Adipocyte (in vitro differentiated cells): ENCODE measurements around the gene RAB38.
A peak's percentile ranks its signal among the peaks of the same experiment; 100 is the strongest.

Experiments
- DNase-seq: peaks from one replicate; pipeline ENCODE4 v3.0.0-alpha.2; 2015; ENCODE audit warnings: low read depth
- H3K27me3 ChIP-seq: replicated peaks from 2 replicates; pipeline ENCODE4 v1.7.0; 2013; ENCODE audit warnings: mild to moderate bottlenecking, low read length, moderate library complexity; ENCODE audit not compliant: control insufficient read depth, insufficient read depth
- H3K36me3 ChIP-seq: 2 replicates; pipeline ENCODE4 v1.7.0; 2013; ENCODE audit warnings: low read length, mild to moderate bottlenecking, moderate library complexity; ENCODE audit not compliant: control insufficient read depth, insufficient read depth, severe bottlenecking
- H3K4me1 ChIP-seq: 2 replicates; pipeline ENCODE4 v1.7.0; 2013; ENCODE audit warnings: mild to moderate bottlenecking, low read length, moderate library complexity; ENCODE audit not compliant: control insufficient read depth, insufficient read depth
- H3K4me3 ChIP-seq: 2 replicates; pipeline ENCODE4 v1.7.0; 2013; ENCODE audit warnings: mild to moderate bottlenecking, low read length, moderate library complexity
- H3K9ac ChIP-seq: 2 replicates; pipeline ENCODE4 v1.7.0; 2013; ENCODE audit warnings: mild to moderate bottlenecking, low read length, moderate library complexity
- H3K9me3 ChIP-seq: 2 replicates; pipeline ENCODE4 v1.7.0; 2013; ENCODE audit warnings: mild to moderate bottlenecking, low read length, moderate library complexity; ENCODE audit not compliant: control insufficient read depth

RAB38 gene

DNA sequence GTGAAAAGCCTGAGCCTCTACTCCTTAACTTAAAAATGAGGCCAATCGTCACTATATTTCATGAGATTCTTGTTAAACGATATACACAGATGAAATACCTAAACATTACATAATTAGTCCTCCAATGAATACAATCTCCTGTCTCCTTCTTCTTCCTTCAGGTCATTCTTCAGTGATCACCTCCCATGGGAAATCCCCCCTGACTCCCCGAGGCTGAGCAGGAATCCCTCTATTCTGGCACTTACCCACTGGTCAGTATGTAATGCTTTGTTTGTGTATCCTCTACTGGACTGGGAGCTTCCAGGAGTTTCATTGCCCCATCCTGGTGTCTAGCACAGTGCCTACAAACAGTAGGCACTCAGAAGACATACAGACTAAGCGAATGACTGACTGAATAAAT is 52.3 kb downstream of the RAB38 start:
- Histone ChIP-seq H3K27me3 (no peaks in the 10 kb centered on the region), H3K9me3 (no peaks in the 10 kb centered on the region), H3K36me3 (no peaks in the 10 kb centered on the region), H3K4me1 (no peaks in the 10 kb centered on the region), H3K9ac (no peak overlapping the region), H3K4me3 (no peak overlapping the region)
- no peak for DNase-seq

DNA sequence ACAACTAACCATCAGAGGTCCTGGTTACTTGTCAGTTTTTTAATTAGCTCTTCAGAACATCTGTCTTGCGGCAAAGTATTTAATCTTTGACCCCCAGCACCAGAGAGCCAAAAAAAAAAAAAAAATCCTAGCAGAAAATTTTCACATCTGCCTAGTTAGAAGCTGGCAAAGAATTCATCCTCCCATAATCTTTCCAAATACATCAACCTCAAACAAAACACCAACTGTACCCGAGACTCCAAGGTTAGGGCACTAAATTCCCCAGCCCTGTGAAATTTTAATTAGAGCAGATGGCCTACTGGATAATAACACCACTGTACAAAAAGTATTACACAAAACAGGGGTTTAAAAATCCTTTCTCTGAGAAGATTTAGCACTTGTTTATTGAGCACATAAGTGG is 55.7 kb downstream of the RAB38 start:
- Histone ChIP-seq H3K36me3 (no peaks in the 10 kb centered on the region), H3K9ac (no peak overlapping the region), H3K4me1 (no peaks in the 10 kb centered on the region), H3K27me3 (no peaks in the 10 kb centered on the region), H3K4me3 (no peak overlapping the region), H3K9me3 (no peaks in the 10 kb centered on the region)
- no peak for DNase-seq

DNA sequence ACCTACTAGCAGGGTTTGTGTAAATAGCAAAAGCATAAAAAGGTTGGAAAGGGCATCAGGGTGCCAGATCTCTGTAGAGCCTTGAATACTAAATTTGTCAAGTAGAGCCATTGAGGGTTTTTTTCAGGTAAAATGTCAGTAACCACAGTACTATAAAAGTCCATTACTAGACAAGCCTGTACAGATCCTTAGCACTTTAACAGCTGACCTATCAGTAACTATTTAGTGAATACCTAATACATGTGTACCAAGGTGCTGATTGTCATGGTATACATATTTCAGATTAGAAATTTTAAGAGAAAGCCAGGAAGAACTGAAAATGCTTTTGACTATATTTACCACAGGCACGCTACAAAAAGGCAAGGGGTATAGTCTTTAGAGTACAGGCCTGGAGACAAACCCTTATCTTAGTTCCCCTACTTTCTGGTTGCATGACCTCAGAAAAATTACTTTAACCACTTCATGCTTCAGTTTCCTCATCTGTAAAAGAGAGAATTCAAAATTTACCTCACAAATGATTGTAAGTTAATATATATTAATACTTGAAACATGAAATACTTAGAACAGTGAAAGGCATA is 57.9 kb downstream of the RAB38 start:
- no peaks in the 10 kb centered on the region for H3K27me3 ChIP-seq
- H3K4me3 ChIP-seq = no peak overlapping the region
- no peaks in the 10 kb centered on the region for H3K4me1 ChIP-seq
- H3K36me3 ChIP-seq = no peaks in the 10 kb centered on the region
- no peak for DNase-seq
- H3K9me3 ChIP-seq = no peaks in the 10 kb centered on the region
- H3K9ac ChIP-seq = no peak overlapping the region

DNA sequence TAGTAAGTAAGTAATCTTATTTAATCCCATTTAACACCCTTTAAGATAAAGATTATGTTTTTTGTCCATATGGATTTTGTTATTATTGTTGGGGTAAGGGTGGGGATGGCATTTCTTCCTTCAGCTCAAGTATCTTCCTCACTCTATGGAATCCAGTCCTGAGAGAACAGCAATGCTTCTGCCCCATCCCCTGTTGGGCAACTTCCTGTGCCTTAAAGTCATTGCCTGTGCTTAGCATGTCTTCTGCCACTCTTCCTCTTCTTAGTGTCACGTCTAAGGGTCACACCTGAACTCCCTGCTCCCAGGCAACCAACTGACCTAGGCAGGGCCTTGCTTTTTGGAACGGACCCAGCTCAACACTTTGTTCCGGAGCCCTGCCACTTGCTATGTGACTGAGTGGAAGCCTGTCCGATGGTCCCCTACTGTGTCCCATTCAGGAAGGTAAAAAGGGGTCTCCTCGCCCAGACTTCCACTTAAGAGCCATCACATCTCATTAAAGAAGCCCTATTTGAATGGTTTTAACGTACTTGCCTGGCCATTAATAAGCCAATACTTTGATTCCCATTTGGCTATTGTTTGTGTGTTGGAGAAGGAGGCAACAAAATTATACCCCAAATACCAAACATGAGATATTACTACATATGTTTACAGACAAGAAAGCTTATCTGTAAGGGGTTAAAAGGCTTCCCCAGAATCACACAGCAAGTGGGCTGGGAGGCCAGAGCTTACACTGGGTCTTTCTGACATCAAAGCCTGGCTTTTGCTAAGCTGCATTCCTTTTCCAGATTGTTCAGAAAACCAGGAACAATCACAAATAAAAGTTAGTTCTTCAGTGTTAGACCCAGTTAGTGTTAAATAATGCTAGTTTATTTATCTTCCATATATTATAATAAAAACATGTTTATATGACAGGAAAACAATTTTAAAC is 59.2 kb downstream of the RAB38 start:
- Histone ChIP-seq H3K27me3 (no peaks in the 10 kb centered on the region), H3K9ac (no peak overlapping the region), H3K36me3 (no peaks in the 10 kb centered on the region), H3K9me3 (no peaks in the 10 kb centered on the region), H3K4me3 (no peak overlapping the region), H3K4me1 (no peaks in the 10 kb centered on the region)
- DNase-seq = no peak

DNA sequence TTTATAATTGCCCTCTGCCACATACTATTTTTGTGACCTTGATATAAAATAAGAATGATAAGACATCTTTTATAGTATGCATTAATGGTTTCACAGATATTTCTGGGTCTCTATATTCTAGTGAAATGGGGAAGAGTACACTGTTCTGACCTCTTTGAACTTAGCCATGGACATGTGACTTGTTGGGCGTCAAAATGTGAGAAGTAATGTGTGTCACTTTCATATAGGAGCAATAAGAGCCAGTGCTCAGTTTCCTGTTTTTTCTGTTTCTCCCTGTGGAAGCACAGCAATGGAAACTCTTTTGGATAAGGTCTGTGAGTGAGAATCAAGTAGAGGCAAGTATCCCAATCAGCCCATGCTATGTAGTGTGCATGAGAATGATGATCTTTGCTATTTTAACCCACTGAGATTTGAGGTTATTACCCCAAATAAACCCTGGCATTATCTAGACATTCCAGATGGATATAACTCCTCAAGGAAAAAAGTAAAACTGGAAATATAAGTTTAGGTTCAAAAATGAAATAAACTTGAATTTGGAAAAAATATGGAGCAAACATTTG is 60.7 kb downstream of the RAB38 start:
- Histone ChIP-seq H3K4me1 (no peaks in the 10 kb centered on the region), H3K27me3 (no peaks in the 10 kb centered on the region), H3K9me3 (no peaks in the 10 kb centered on the region), H3K4me3 (no peak overlapping the region), H3K9ac (no peak overlapping the region), H3K36me3 (no peaks in the 10 kb centered on the region)
- no peak for DNase-seq

DNA sequence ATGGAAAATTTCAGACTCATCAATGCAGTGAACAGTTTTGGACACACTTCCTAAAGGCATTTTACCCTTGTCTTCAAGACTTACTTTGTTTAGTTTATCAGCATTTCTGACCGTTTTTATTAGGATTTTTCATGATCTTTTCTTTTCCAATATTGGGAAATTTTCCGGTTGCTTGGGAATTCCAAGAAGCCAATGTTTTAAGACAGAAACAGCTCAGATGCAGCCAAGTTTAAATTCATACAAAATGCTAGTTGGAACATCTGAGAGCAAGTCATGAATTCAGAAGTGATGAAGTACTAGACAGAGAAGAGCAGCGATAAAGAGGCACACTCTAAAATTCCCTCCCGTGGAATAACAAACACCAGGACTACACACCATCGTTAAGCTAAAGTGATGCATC is 68.6 kb downstream of the RAB38 start:
- no peaks in the 10 kb centered on the region for H3K36me3 ChIP-seq
- H3K9ac ChIP-seq = no peak overlapping the region
- H3K9me3 ChIP-seq = no peaks in the 10 kb centered on the region
- peaks cover 30% of the 10 kb centered on the region for H3K4me1 ChIP-seq
- no peak for DNase-seq
- no peak overlapping the region for H3K4me3 ChIP-seq
- H3K27me3 ChIP-seq = no peaks in the 10 kb centered on the region

DNA sequence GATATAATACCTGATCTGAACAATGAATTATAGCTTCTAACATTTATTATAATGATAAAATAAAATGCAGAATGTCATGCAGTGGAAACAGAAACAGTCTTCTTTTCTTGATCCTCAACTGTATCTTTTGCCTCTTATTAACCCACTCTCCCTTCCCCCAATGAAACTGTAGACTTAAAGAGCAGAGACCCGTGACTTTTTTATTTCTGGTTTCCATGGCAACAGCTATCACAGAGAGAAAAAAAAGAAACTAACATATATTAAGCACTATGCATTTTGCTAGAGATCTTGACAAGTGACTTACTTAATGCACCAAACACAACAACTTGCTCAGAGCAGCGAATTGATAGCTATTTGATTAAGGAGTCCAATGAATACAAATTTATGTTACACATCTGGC is 69.3 kb downstream of the RAB38 start:
- H3K9me3 ChIP-seq = no peaks in the 10 kb centered on the region
- H3K4me1 ChIP-seq = peaks cover 30% of the 10 kb centered on the region
- no peak overlapping the region for H3K4me3 ChIP-seq
- H3K27me3 ChIP-seq = no peaks in the 10 kb centered on the region
- no peak overlapping the region for H3K9ac ChIP-seq
- no peaks in the 10 kb centered on the region for H3K36me3 ChIP-seq
- no peak for DNase-seq

DNA sequence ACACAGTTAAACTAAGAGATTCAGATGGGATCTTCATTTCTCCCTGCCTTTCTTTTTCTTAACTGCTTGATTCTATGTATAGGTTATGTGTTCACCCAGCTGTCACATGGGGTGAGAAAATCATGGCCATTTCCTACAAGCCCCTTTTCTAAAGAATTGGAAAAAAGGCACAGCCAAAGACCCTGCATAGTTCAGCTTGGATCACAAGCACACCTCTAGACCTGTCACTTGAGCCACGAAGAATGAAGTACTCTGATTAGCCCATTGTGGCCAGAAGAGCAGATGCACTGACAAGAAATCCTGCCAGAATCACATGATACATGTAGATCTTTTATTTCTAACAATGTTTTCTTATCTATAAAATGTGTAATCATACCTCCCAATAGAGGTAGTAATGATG is 69.7 kb downstream of the RAB38 start:
- H3K9me3 ChIP-seq = no peaks in the 10 kb centered on the region

DNA sequence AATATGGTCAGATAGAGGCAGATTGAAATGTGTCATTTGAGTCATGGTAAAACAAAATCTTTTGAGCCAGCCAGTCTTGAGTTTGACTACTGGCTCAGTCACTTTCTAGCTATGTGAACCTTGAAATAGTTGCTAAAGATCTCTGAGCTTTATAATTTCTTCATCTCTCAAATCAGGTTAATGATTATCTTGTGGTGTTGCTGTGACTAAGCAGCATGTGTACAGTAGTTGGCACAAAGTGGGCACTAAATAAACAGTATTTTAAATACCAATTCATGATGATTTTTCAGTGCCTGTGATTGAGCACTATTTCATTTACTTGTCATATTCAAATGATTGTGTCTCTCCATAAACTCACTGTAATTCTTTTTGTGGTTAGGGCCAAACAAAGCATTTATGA is 70.8 kb downstream of the RAB38 start:
- peaks cover 38% of the 10 kb centered on the region for H3K4me1 ChIP-seq
- no peaks in the 10 kb centered on the region for H3K36me3 ChIP-seq
- H3K9me3 ChIP-seq = no peaks in the 10 kb centered on the region
- no peak overlapping the region for H3K4me3 ChIP-seq
- no peak for DNase-seq
- no peaks in the 10 kb centered on the region for H3K27me3 ChIP-seq
- no peak overlapping the region for H3K9ac ChIP-seq

More for the DNA sequence above, 69.7 kb downstream of the RAB38 start:
- Histone ChIP-seq H3K9ac (no peak overlapping the region), H3K4me1 (peaks cover 30% of the 10 kb centered on the region), H3K4me3 (no peak overlapping the region), H3K27me3 (no peaks in the 10 kb centered on the region), H3K36me3 (no peaks in the 10 kb centered on the region)
- no peak for DNase-seq

DNA sequence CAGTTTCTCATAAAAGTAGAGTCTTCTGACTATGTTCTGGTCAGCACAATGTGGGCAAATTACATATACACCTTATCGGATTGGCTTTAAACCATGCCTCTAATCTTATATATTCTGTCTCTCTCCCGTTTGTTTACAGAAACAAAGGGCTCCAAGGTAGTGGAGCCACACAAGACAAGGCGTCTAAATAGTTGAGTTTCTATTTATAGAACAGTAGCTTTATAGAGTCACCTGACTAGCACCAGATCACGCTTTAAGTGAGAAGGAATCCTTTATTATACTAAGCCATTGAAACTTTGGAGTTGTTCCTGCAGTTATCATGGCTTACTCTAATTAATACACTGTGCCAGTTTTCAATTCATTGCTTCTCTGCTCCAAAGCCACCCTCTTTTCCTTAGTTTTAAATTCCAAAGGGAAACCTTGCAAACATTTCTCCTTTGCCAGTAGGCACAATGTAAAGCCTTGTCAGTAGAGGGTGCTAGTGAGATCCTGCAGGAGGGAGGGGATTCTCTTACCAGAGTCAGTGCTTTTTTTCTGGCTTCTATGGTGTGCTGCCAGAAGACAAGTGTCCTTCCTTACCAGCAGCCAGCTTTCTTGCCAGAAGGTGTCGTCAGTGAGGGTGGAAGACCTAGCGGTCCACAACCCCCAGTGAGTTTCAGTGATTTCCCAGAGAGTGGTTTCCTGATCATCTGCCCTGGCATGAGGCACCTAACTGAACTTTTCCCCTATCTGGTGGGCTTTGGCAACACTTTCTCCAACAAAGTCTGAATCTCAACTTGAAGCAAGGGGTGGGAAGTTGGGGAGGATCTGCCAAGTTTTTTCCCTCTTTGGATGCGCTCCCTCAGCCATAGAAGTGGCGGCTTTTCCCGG is 71.7 kb downstream of the RAB38 start:
- no peaks in the 10 kb centered on the region for H3K27me3 ChIP-seq
- H3K4me1 ChIP-seq = peaks cover 38% of the 10 kb centered on the region
- no peaks in the 10 kb centered on the region for H3K36me3 ChIP-seq
- peak; percentile 21 for DNase-seq
- H3K9me3 ChIP-seq = no peaks in the 10 kb centered on the region
- H3K4me3 ChIP-seq = no peak overlapping the region
- no peak overlapping the region for H3K9ac ChIP-seq

DNA sequence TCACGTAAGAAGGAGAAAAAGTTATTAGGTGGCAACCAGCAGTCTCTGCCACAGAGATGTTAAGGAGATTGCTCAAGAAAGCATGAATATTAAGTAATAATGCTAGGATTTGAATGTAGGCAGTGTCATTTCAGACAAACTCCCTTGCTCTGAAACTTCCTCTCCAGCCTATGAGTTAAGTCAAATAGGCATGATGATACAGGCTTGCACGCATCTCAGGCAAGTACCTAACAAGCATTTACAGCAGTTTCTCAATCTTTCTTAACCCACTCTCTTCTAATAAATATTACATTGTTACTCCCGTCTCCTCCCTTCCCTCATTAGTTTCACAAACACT is 72.7 kb downstream of the RAB38 start:
- Histone ChIP-seq H3K27me3 (no peaks in the 10 kb centered on the region), H3K36me3 (no peaks in the 10 kb centered on the region), H3K9ac (no peak overlapping the region), H3K9me3 (no peaks in the 10 kb centered on the region), H3K4me1 (peaks cover 38% of the 10 kb centered on the region), H3K4me3 (no peak overlapping the region)
- peak; percentile 31 for DNase-seq
